HG03354 (cell line): Measurements from ENCODE around the gene CPVL.
"Not testable (repeated sequence)": the region's sequence is repeated elsewhere in the genome, so short reads cannot be mapped to it uniquely, and the experiment has no call there.

Source experiments
- ATAC-seq: cut with Tn5 transposase; IDR thresholded peaks from one replicate; pipeline ENCODE4 v1.9.1; 2021; ENCODE audit warnings: mild to moderate bottlenecking; ENCODE audit not compliant: unreplicated experiment, poor library complexity, severe bottlenecking

Gene CPVL

GRCh38 chr7:29123626-29124190 lies 22.6 kb downstream of the CPVL start:
- ATAC-seq = no peak

- ATAC-seq = no peak
Measured at GRCh38 chr7:29122759-29123158, 23.6 kb downstream of the CPVL start.

GRCh38 chr7:29122081-29122480 lies 24.3 kb downstream of the CPVL start:
- no peak for ATAC-seq

GRCh38 chr7:29120955-29121354 lies 25.4 kb downstream of the CPVL start:
- no peak for ATAC-seq

GRCh38 chr7:29119538-29119937 lies 26.8 kb downstream of the CPVL start:
- no peak for ATAC-seq

GRCh38 chr7:29116361-29117200 lies 29.8 kb downstream of the CPVL start:
- no peak for ATAC-seq

- no peak for ATAC-seq
Measured at GRCh38 chr7:29115753-29116152, 30.6 kb downstream of the CPVL start.

GRCh38 chr7:29115130-29115687 lies 31.1 kb downstream of the CPVL start:
- ATAC-seq = no peak

- ATAC-seq = not testable (repeated sequence)
Measured at GRCh38 chr7:29114266-29114665, 32.1 kb downstream of the CPVL start.

- no peak for ATAC-seq
Measured at GRCh38 chr7:29113384-29114102, 32.8 kb downstream of the CPVL start.

GRCh38 chr7:29112721-29113120 lies 33.6 kb downstream of the CPVL start:
- no peak for ATAC-seq

GRCh38 chr7:29109899-29110298 lies 36.4 kb downstream of the CPVL start:
- no peak for ATAC-seq

- no peak for ATAC-seq
Measured at GRCh38 chr7:29109358-29109757, 37.0 kb downstream of the CPVL start.

- no peak for ATAC-seq
Measured at GRCh38 chr7:29107056-29107455, 39.3 kb downstream of the CPVL start.

GRCh38 chr7:29106669-29106988 lies 39.7 kb downstream of the CPVL start:
- ATAC-seq = no peak

GRCh38 chr7:29105752-29106668 lies 40.3 kb downstream of the CPVL start:
- ATAC-seq = no peak

- ATAC-seq = no peak
Measured at GRCh38 chr7:29105191-29105590, 41.1 kb downstream of the CPVL start.

GRCh38 chr7:29102558-29103151 lies 43.7 kb downstream of the CPVL start:
- ATAC-seq = no peak

GRCh38 chr7:29100924-29101323 lies 45.4 kb downstream of the CPVL start:
- ATAC-seq = no peak
